ENCODE data around the gene TGFBR3L. TPM values are rescaled to one million over a fixed set of nuclear protein-coding genes. Genes with fewer than 3 reads are reported as not detected.

The TGFBR3L gene
- total and polyA plus RNA-seq, 2 of the 8 experiments (the other 6 are each of a cell fraction or from before 2014, with no cell fraction given): 3.1 to 3.7 TPM

GRCh38 chr19:7927605-7928333 lies 13.1 kb downstream of the TGFBR3L start:
- Histone ChIP-seq H2BK5ac (ENCODE audit: low read depth, low read length) (no peak overlapping the region), H3K23me2 (ENCODE audit: low read depth, low read length) (peaks cover 4% of the 10 kb centered on the region; the same call in 1 of the 2 replicates), H3K4me3 (ENCODE audit: extremely low read depth in 1 of 4, insufficient read depth in 2 of 4, low read depth in 3 of 4, low read length in 4 of 4) (no peak overlapping the region), H3K23ac (ENCODE audit: insufficient read length) (no peak overlapping the region), H3K56ac (replicated peaks; ENCODE audit: insufficient read length, low read depth, low read length) (no peak overlapping the region), H3K14ac (ENCODE audit: insufficient read length) (no peak overlapping the region), H2AFZ (ENCODE audit: low read length) (no peak overlapping the region), H3K79me2 (ENCODE audit: control insufficient read depth in 1 of 2, insufficient read depth in 2 of 2, low read length in 2 of 2) (no peaks in the 10 kb centered on the region), H2BK12ac (ENCODE audit: low read depth, low read length) (no peak overlapping the region), H3K9ac (replicated peaks in 1 of 4; ENCODE audit: extremely low read depth in 1 of 4, low read depth in 3 of 4, low read length in 3 of 4) (no peak overlapping the region), H2AK5ac (ENCODE audit: low read depth, low read length) (no peak overlapping the region), H2BK20ac (ENCODE audit: low read length) (no peak overlapping the region), H3K27ac (ENCODE audit: low read depth, low read length) (no peak overlapping the region), H4K5ac (ENCODE audit: insufficient read length, low read depth, low read length) (no peak overlapping the region), H2BK120ac (replicated peaks; ENCODE audit: low read depth, low read length) (no peak overlapping the region), H3K18ac (ENCODE audit: extremely low read depth, low read length) (no peak overlapping the region), H3K36me3 (ENCODE audit: control insufficient read depth in 2 of 4, insufficient read depth in 4 of 4, low read length in 3 of 4) (peaks cover 9 to 25% (median 19%) of the 10 kb centered on the region in 4 experiments; a peak in 7 of 8 replicates), H4K8ac (ENCODE audit: extremely low read depth, insufficient read depth, low read length) (0 out of 2 replicates have a peak overlapping the region, but pooled peaks have one; percentile 84), H4K91ac (replicated peaks; ENCODE audit: insufficient read length, low read length) (no peak overlapping the region), H3K9me3 (ENCODE audit: insufficient read depth in 2 of 2, low read depth in 1 of 2, low read length in 1 of 2) (no peaks in the 10 kb centered on the region), H3K79me1 (ENCODE audit: low read depth, low read length) (no peaks in the 10 kb centered on the region), H3K27me3 (replicated peaks in 1 of 4; ENCODE audit: control insufficient read depth in 3 of 4, extremely low read depth in 1 of 4, insufficient read depth in 3 of 4, low read length in 3 of 4) (no peaks in the 10 kb centered on the region), H3K4ac (replicated peaks; ENCODE audit: insufficient read length, low read depth, low read length) (no peak overlapping the region), H4K20me1 (replicated peaks in 1 of 2; ENCODE audit: control insufficient read depth in 1 of 2, insufficient read depth in 2 of 2, low read length in 2 of 2) (peaks cover 8 to 20% of the 10 kb centered on the region in 2 experiments), H2BK15ac (ENCODE audit: low read length) (no peak overlapping the region), H3K4me1 (replicated peaks in 1 of 4; ENCODE audit: control insufficient read depth in 3 of 4, insufficient read depth in 4 of 4, low read length in 3 of 4) (peaks cover 0 to 8% (median 2%) of the 10 kb centered on the region in 4 experiments; a peak in 5 of 7 replicates), H3K4me2 (ENCODE audit: insufficient read depth in 1 of 2, low read depth in 2 of 2, low read length in 2 of 2) (no peak overlapping the region)
- ChIA-PET CTCF (ENCODE audit: partially characterized antibody) (interaction anchor here (0.7 to 1.9 kb wide), 9 partner anchors 8 to 75 kb away, joined by 3 to 10 read pairs (median 5); partner anchors contain the start of genes SNAPC2 and TGFBR3L), POLR2A (ENCODE audit: partially characterized antibody) (interaction anchor here (0.8 to 10.4 kb wide), 8 partner anchors 10 to 222 kb away, joined by 3 to 205 read pairs (median 6); partner anchors contain the start of genes FBN3, TGFBR3L and TIMM44)
- WGBS, 2 experiments (ENCODE audit: extremely low coverage in 1 of 2, insufficient coverage in 1 of 2, insufficient read length in 1 of 2, insufficient replicate concordance in 2 of 2, low coverage in 1 of 2, low lambda C conversion rate in 2 of 2, missing lambda C conversion rate in 1 of 2): 93% methylated on average over 20 of the region's 23 CpGs; no CpG with 5 or more reads in 1 of the 2 experiments
- no peak for TF ChIP-seq CBX5 (IDR thresholded peaks at IDR 0.05; ENCODE audit: low read depth, low read length)
- TF ChIP-seq FOSL1 (IDR thresholded peaks at IDR 0.05; ENCODE audit: insufficient read depth, low read depth, low read length): no peak
- no peak for TF ChIP-seq RXRA (IDR thresholded peaks at IDR 0.05; ENCODE audit: insufficient read depth, low read depth, low read length)
- TF ChIP-seq KDM4A (IDR thresholded peaks at IDR 0.05; ENCODE audit: low read depth, low read length, severe bottlenecking): no peak
- no peak for TF ChIP-seq E2F6 (IDR thresholded peaks at IDR 0.05)
- no peak for TF ChIP-seq BCL11A (IDR thresholded peaks at IDR 0.05; ENCODE audit: low read depth in 2 of 2, low read length in 2 of 2)
- TF ChIP-seq NANOG (IDR thresholded peaks at IDR 0.05; ENCODE audit: insufficient read depth, low read depth, low read length, poor library complexity, severe bottlenecking): no peak
- DNase-seq (ENCODE audit: low read depth in 1 of 2, low spot score in 2 of 2) (no peak), FAIRE-seq (no peak)

All from H1 (cell line).